ENCODE data around the gene CACNA1I.
"Not testable (repeated sequence)": the region's sequence is repeated elsewhere in the genome, so short reads cannot be mapped to it uniquely, and the experiment has no call there.

The CACNA1I gene

GRCh38 chr22:39570665-39571064 lies at the start of gene CACNA1I:
Gene CACNA1I (plus strand): TSS chr22:39570753. CDS start chr22:39570753, 0 bp downstream.
- TF ChIP-seq, protein P1, sequence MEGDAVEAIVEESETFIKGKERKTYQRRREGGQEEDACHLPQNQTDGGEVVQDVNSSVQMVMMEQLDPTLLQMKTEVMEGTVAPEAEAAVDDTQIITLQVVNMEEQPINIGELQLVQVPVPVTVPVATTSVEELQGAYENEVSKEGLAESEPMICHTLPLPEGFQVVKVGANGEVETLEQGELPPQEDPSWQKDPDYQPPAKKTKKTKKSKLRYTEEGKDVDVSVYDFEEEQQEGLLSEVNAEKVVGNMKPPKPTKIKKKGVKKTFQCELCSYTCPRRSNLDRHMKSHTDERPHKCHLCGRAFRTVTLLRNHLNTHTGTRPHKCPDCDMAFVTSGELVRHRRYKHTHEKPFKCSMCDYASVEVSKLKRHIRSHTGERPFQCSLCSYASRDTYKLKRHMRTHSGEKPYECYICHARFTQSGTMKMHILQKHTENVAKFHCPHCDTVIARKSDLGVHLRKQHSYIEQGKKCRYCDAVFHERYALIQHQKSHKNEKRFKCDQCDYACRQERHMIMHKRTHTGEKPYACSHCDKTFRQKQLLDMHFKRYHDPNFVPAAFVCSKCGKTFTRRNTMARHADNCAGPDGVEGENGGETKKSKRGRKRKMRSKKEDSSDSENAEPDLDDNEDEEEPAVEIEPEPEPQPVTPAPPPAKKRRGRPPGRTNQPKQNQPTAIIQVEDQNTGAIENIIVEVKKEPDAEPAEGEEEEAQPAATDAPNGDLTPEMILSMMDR (IDR thresholded peaks at IDR 0.05; ENCODE audit: insufficient read depth, low read depth, low read length, missing control alignments) = no peak
- DNase-seq (ENCODE audit: low read depth) = no peak
- H3K4me3 ChIP-seq (ENCODE audit: low read length) = no peak within 1 kb of the TSS

GRCh38 chr22:39521106-39521885 lies 49.3 kb upstream of the CACNA1I start:
- peak overlapping the region; percentile 80 for H3K4me3 ChIP-seq (ENCODE audit: low read length)
- DNase-seq (ENCODE audit: low read depth) = peak; percentile 69

DNA sequence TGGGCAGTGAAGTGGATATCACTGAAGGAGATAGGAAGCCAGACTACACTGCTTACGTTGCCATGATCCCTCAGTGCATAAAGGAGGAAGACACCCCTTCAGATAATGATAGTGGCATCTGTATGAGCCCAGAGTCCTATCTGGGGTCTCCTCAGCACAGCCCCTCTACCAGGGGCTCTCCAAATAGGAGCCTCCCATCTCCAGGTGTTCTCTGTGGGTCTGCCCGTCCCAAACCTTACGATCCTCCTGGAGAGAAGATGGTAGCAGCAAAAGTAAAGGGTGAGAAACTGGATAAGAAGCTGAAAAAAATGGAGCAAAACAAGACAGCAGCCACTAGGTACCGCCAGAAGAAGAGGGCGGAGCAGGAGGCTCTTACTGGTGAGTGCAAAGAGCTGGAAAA lies 48.5 kb upstream of the CACNA1I start:
- not testable (repeated sequence) for DNase-seq (ENCODE audit: low read depth)
- H3K4me3 ChIP-seq (ENCODE audit: low read length) = peak overlapping the region; percentile 80

DNA sequence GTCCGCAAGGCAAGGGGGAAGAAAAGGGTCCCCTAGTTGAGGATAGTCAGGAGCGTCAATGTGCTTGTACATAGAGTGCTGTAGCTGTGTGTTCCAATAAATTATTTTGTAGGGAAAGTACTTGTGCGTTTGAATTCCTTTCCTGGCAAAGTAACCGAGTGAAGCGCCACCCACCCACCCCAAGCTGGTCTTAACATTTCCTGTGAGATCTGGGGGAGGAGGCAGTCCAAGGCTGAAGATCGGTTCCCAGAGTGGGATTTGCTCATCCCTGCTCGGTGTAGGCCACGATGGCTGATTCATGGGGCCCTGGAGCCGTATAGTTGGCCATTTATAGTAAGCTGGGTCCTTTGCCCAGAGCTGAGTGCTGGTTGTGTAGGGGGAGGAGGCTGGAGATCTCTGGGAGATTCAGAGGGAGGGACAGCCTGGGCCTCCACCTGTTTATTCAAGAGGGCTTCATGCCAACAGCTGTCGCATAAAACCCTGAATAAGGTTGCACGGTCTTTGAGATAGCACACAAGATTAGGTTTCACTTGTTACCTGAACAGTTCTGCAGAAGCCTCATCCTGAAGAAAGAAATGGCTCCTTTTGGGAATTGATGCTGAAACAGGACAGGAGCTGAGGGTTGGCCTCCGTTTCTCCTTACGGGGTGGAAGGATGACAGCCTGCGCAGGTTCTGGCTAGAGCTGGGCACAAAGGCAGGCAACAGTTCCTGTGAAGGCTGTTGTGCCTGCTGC lies 47.8 kb upstream of the CACNA1I start:
- peak overlapping the region; percentile 80 for H3K4me3 ChIP-seq (ENCODE audit: low read length)
- peak; percentile 70 for DNase-seq (ENCODE audit: low read depth)
- TF ChIP-seq, protein P1 (IDR thresholded peaks at IDR 0.05; ENCODE audit: insufficient read depth, low read depth, low read length, missing control alignments) = no peak

DNA sequence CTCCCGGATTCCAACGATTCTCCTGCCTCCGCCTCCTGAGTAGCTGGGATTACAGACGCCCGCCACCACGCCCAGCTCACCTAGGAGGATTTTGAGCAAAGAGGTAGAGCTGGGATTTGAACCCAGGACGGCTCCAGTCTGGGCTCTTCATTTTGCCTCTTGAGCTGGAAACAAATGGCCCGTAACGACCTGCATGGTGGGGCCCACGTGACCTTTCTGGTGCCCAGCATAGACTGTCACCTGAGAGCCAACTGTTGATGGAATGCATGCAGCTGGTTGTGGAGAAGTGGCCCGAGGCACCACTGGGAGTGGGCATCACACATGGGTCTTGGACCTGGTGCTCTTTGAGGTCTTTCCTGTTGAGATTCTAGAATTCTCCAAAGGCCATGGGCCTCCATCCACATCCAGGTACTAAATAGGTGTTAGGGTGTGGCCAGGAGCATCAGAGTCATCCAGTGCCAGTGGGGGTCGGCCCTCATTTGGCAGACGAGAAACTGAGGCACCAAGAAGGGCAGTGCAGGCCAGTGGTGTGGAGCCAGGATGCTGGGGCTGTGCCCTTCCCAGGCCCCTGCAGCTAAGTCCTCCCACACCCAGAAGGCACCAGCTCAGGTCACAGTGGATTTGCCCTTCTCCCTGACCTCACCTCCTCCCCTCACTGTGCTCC lies 46.3 kb upstream of the CACNA1I start:
- TF ChIP-seq, protein P1 (IDR thresholded peaks at IDR 0.05; ENCODE audit: insufficient read depth, low read depth, low read length, missing control alignments) = no peak
- H3K4me3 ChIP-seq (ENCODE audit: low read length) = no peak overlapping the region
- no peak for DNase-seq (ENCODE audit: low read depth)

DNA sequence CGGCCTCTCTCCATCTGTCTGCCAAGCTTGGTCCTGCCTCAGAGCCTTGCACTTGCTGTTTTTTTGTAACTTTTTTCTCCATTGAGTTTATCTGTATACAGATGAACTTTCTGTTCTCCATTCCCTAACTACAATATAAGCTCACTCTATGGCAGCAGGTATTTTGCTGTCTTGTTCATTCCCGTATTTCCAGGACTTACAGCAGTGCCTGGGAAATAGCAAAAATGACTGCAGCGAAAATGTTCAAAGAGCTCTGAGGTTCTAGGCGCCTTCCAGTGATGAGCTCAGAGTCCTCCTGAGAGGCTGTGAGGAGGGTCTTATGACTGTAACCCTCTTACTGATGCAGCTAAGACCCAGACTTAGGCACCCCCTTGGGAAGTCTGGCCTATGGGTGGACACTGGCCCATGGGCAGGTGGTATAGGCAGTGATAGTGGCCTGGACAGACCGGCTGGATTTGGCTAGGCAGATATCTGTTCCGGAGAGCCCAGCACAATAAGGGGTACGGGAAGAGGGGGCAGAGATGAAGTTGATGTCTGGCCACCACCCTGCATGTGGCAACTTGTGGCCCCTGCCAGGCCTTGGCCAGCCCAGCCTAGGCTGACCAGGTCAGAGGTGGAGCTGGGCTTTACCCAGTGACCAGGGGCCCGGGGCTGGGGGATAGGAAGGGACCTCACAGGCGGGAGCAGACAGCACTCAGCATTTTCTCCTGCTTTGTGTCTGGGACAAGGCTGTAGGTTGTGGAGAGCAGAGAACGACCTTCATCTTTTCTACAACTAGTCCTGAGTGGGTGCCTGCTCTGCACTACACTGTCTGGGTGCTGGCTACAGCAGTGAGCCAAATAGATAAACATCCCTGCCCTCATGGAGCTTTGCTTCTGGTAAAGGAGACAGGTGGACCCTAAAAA lies 45.5 kb upstream of the CACNA1I start:
- H3K4me3 ChIP-seq (ENCODE audit: low read length) = no peak overlapping the region
- TF ChIP-seq, protein P1 (IDR thresholded peaks at IDR 0.05; ENCODE audit: insufficient read depth, low read depth, low read length, missing control alignments) = no peak
- no peak for DNase-seq (ENCODE audit: low read depth)

DNA sequence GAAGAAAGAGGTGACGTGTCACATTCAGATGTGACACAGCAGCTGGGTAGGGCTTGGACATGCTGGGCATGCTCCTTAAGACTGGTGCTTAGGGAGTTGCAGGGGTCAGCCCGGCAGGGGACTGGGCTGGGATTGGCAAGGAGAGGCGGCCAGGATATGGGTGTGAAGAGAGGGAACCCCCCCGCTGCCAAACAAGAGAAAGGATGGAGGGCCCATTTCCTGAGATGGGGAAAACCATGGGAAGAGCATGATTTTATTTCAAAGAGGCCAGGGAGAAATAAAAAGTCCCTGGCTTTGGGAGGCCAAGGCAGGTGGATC lies 44.9 kb upstream of the CACNA1I start:
- DNase-seq (ENCODE audit: low read depth) = no peak
- H3K4me3 ChIP-seq (ENCODE audit: low read length) = no peak overlapping the region
- TF ChIP-seq, protein P1 (IDR thresholded peaks at IDR 0.05; ENCODE audit: insufficient read depth, low read depth, low read length, missing control alignments) = no peak

All from epithelial cell of esophagus (primary cell).